Vagina (tissue), 2 donors: ENCODE results near the gene RB1.

ENCODE experiments used
- POLR2A ChIP-seq, 2 donors: fragments of 450-650 bp; IDR thresholded peaks; one replicate each; pipeline ENCODE4 v1.6.1; 2017; ENCODE audit warnings: antibody characterized with exemption in 2 of 2, mild to moderate bottlenecking in 2 of 2, moderate library complexity in 2 of 2
- TF ChIP-seq, protein P1 (sequence below), 3 experiments: fragments of 450-650 bp in 2 of 3; fragments of 200-600 bp in 1 of 3; sonication (generic) in 1 of 3; IDR thresholded peaks; one replicate each; pipeline ENCODE4 v1.5.1; 2017 to 2019; ENCODE audit warnings: antibody characterized with exemption in 3 of 3, mild to moderate bottlenecking in 2 of 3, moderate library complexity in 2 of 3

DNA sequence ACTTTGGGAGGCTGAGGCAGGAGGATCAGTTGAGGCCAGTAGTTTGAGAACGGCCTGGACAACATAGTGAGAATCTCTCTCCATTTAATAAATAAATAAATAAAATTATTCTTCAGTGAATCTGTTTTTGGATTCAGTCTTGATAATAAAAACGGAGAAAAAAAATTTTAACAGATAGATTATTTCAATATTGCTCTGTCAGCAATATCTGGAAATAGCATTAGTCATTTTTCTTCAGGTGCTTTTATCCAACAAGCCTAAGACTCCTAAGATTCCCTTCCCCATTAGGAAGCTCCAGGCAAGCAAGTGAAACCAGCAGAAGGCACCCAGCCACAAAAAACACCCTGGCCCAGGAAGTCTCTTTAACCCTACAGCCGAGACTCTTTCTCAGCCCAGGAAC is 130.6 kb downstream of the RB1 start:
- no peak for TF ChIP-seq POLR2A (IDR thresholded peaks at IDR 0.05)
- TF ChIP-seq, protein P1, sequence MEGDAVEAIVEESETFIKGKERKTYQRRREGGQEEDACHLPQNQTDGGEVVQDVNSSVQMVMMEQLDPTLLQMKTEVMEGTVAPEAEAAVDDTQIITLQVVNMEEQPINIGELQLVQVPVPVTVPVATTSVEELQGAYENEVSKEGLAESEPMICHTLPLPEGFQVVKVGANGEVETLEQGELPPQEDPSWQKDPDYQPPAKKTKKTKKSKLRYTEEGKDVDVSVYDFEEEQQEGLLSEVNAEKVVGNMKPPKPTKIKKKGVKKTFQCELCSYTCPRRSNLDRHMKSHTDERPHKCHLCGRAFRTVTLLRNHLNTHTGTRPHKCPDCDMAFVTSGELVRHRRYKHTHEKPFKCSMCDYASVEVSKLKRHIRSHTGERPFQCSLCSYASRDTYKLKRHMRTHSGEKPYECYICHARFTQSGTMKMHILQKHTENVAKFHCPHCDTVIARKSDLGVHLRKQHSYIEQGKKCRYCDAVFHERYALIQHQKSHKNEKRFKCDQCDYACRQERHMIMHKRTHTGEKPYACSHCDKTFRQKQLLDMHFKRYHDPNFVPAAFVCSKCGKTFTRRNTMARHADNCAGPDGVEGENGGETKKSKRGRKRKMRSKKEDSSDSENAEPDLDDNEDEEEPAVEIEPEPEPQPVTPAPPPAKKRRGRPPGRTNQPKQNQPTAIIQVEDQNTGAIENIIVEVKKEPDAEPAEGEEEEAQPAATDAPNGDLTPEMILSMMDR (IDR thresholded peaks at IDR 0.05): no peak
